ENCODE data around the gene LPCAT3. TPM values are rescaled to one million over a fixed set of nuclear protein-coding genes. Genes with fewer than 3 reads are reported as not detected.

Gene LPCAT3
- total and polyA plus RNA-seq, 4 donors: 41.9 to 96.5 (median 77.0) TPM

GRCh38 chr12:7032990-7033389 is 14.7 kb upstream of the LPCAT3 start:
- no peak overlapping the region for H3K4me3 ChIP-seq (ENCODE audit: low read depth in 1 of 3, low read length in 3 of 3)
- H3K27ac ChIP-seq (ENCODE audit: low read depth in 1 of 2, low read length in 2 of 2): no peak overlapping the region
- DNase-seq (ENCODE audit: low spot score): no peak
- H3K27me3 ChIP-seq (ENCODE audit: control insufficient read depth in 4 of 4, insufficient read depth in 4 of 4, low read length in 3 of 4): no peaks in the 10 kb centered on the region
- 89% methylated on average over 2 of the region's 2 CpGs for WGBS
- TF ChIP-seq FOXA1 (IDR thresholded peaks at IDR 0.05): no peak
- TF ChIP-seq HNF4A (conservative IDR thresholded peaks at IDR 0.05): no peak
- no peak for TF ChIP-seq YY1 (IDR thresholded peaks at IDR 0.05)
- TF ChIP-seq SP1 (IDR thresholded peaks at IDR 0.05): no peak
- TF ChIP-seq TAF1 (conservative IDR thresholded peaks at IDR 0.05): no peak
- TF ChIP-seq REST (IDR thresholded peaks at IDR 0.05): no peak
- TF ChIP-seq NR2F2 (IDR thresholded peaks at IDR 0.05): no peak
- TF ChIP-seq RAD21 (IDR thresholded peaks at IDR 0.05): no peak
- TF ChIP-seq RXRA (IDR thresholded peaks at IDR 0.05): no peak
- TF ChIP-seq MAX (IDR thresholded peaks at IDR 0.05): no peak
- no peak for TF ChIP-seq ZBTB33 (IDR thresholded peaks at IDR 0.05)
- no peak for TF ChIP-seq FOXA2 (IDR thresholded peaks at IDR 0.05)
- no peak for TF ChIP-seq ATF3 (IDR thresholded peaks at IDR 0.05)
- TF ChIP-seq JUND (IDR thresholded peaks at IDR 0.05): no peak
- no peaks in the 10 kb centered on the region for H3K9me3 ChIP-seq (ENCODE audit: control insufficient read depth in 4 of 4, low read length in 3 of 4)
- H3K9ac ChIP-seq (ENCODE audit: low read depth in 1 of 2, low read length in 2 of 2): no peak overlapping the region
- H3K4me1 ChIP-seq (ENCODE audit: control insufficient read depth in 4 of 4, insufficient read depth in 4 of 4, low read length in 3 of 4): no peaks in the 10 kb centered on the region
- H3K36me3 ChIP-seq (ENCODE audit: control insufficient read depth in 4 of 4, insufficient read depth in 3 of 4, low read depth in 1 of 4, low read length in 3 of 4): no peaks in the 10 kb centered on the region

- H3K4me1 ChIP-seq (ENCODE audit: control insufficient read depth in 4 of 4, insufficient read depth in 4 of 4, low read length in 3 of 4): no peaks in the 10 kb centered on the region
- TF ChIP-seq RAD21 (IDR thresholded peaks at IDR 0.05) (no peak), TAF1 (conservative IDR thresholded peaks at IDR 0.05) (no peak), CTCF (IDR thresholded peaks at IDR 0.05; ENCODE audit: low read depth, low read length, missing input control) (no peak)
- H3K27ac ChIP-seq (ENCODE audit: low read depth in 1 of 2, low read length in 2 of 2): no peak overlapping the region
- H3K9ac ChIP-seq (ENCODE audit: low read depth in 1 of 2, low read length in 2 of 2): no peak overlapping the region
- H3K36me3 ChIP-seq (ENCODE audit: control insufficient read depth in 4 of 4, insufficient read depth in 3 of 4, low read depth in 1 of 4, low read length in 3 of 4): no peaks in the 10 kb centered on the region
- no peaks in the 10 kb centered on the region for H3K27me3 ChIP-seq (ENCODE audit: control insufficient read depth in 4 of 4, insufficient read depth in 4 of 4, low read length in 3 of 4)
- DNase-seq (ENCODE audit: low spot score): no peak
- no peaks in the 10 kb centered on the region for H3K9me3 ChIP-seq (ENCODE audit: control insufficient read depth in 4 of 4, low read length in 3 of 4)
- no peak overlapping the region for H3K4me3 ChIP-seq (ENCODE audit: low read depth in 1 of 3, low read length in 3 of 3)
- 85% methylated on average over 6 of the region's 6 CpGs for WGBS
Observed at GRCh38 chr12:7031306-7031705, 13.0 kb upstream of the LPCAT3 start.

All from liver (tissue), 9 donors.